WTC11 (cell line): ENCODE results near the gene GABBR2.

ENCODE experiments used
- CTCF ChIP-seq: fragments of 200-600 bp; IDR thresholded peaks from 2 replicates; pipeline ENCODE4 v1.8.0; 2022; ENCODE audit warnings: antibody characterized with exemption
- ZNF532 ChIP-seq: fragments of 250-450 bp; sonication (Bioruptor Pico); IDR thresholded peaks from 2 replicates; pipeline ENCODE4 v1.9.0; 2021; ENCODE audit warnings: mild to moderate bottlenecking, borderline replicate concordance

GRCh38 chr9:98409719-98410118 lies 299.0 kb downstream of the GABBR2 start:
- TF ChIP-seq CTCF (no peak), ZNF532 (CRISPR knock-in tag) (no peak)
